Omental fat pad (tissue), 4 donors: ENCODE data around the gene ATP5PD. TPM values are rescaled to one million over a fixed set of nuclear protein-coding genes. Genes with fewer than 3 reads are reported as not detected.

Source experiments
- ATAC-seq: fragments of 150-250 bp; one replicate; pipeline ENCODE4 v1.9.1; 2016; ENCODE audit warnings: mild to moderate bottlenecking, moderate library complexity; ENCODE audit not compliant: low FRiP score
- DNase-seq: peaks from one replicate; pipeline ENCODE4 v3.0.0-alpha.2; 2019; ENCODE audit warnings: low spot score
- CTCF ChIP-seq, 3 donors: fragments of 450-650 bp; IDR thresholded peaks; one replicate each; pipeline ENCODE4 v1.5.1; 2016 to 2017; ENCODE audit warnings: antibody characterized with exemption in 3 of 3, mild to moderate bottlenecking in 3 of 3, moderate library complexity in 2 of 3
- total RNA-seq, 4 donors: library from RNA; depleted of rRNA; stranded (reverse); fragments of >200 nt; gene quantifications; one replicate each; pipeline ENCODE4 v1.1.0, GENCODE V29; 2016

ATP5PD gene
- total RNA-seq, 4 donors from 2014 or later, result 159 to 394 (median 233) TPM

GRCh38 chr17:75060434-75061054, 13.8 kb upstream of the ATP5PD start:
- ATAC-seq, result no peak
- no peak for TF ChIP-seq CTCF (IDR thresholded peaks at IDR 0.05)
- no peak for DNase-seq

GRCh38 chr17:75059369-75060345, 12.9 kb upstream of the ATP5PD start:
- no peak for DNase-seq

GRCh38 chr17:75051941-75052340, 5.2 kb upstream of the ATP5PD start:
- DNase-seq, result no peak
- TF ChIP-seq CTCF (IDR thresholded peaks at IDR 0.05), result no peak

More at GRCh38 chr17:75059369-75060345, 12.9 kb upstream of the ATP5PD start:
- ATAC-seq, result peak; percentile 71
- no peak for TF ChIP-seq CTCF (IDR thresholded peaks at IDR 0.05)

GRCh38 chr17:75049706-75050105, 2.9 kb upstream of the ATP5PD start:
- TF ChIP-seq CTCF (IDR thresholded peaks at IDR 0.05), result no peak
- ATAC-seq, result no peak
- no peak for DNase-seq

More at GRCh38 chr17:75051941-75052340, 5.2 kb upstream of the ATP5PD start:
- ATAC-seq, result no peak

- TF ChIP-seq CTCF (IDR thresholded peaks at IDR 0.05), result no peak
- DNase-seq (no peak), ATAC-seq (no peak)
Observed at GRCh38 chr17:75049057-75049456, 2.3 kb upstream of the ATP5PD start.

GRCh38 chr17:75048249-75048878, 1.6 kb upstream of the ATP5PD start:
- ATAC-seq (peak; percentile 35), DNase-seq (no peak)
- no peak for TF ChIP-seq CTCF (IDR thresholded peaks at IDR 0.05)
